NCI-H2029 (cell line): Measurements from ENCODE around the gene ANOS1.
"Not testable (repeated sequence)": the region's sequence is repeated elsewhere in the genome, so short reads cannot be mapped to it uniquely, and the experiment has no call there.

ENCODE experiments used
- DNase-seq: peaks from one replicate; lab custom pipeline; 2025; lab: John Stamatoyannopoulos, UW

The ANOS1 gene

GRCh38 chrX:8607326-8607725 is 124.6 kb downstream of the ANOS1 start:
- no peak for DNase-seq

- DNase-seq, result no peak
Measured at GRCh38 chrX:8604131-8604530, 127.8 kb downstream of the ANOS1 start.

GRCh38 chrX:8591501-8591900 is 140.4 kb downstream of the ANOS1 start:
- no peak for DNase-seq

GRCh38 chrX:8586953-8587352 is 145.0 kb downstream of the ANOS1 start:
- no peak for DNase-seq

GRCh38 chrX:8579602-8580001 is 152.3 kb downstream of the ANOS1 start:
- DNase-seq, result peak; percentile 0

DNA sequence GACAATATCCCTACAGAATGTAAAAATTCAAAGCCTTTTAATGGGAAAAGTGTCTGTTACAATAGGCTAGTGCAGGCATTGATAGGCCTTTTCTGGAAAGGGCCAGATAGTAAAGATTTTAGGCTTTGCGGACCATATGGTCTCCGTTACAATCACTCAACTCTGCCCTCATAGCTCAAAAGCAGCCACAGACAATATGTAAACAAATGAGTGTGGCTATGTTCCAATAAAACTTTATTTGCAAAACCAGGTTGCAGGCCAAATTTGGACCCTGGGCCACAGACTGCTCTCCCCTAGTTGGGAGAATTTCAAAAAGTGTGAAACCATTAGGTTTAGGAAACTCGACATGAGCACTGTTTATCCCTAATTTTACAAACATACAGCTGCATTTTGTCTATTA is 155.1 kb downstream of the ANOS1 start:
- no peak for DNase-seq

DNA sequence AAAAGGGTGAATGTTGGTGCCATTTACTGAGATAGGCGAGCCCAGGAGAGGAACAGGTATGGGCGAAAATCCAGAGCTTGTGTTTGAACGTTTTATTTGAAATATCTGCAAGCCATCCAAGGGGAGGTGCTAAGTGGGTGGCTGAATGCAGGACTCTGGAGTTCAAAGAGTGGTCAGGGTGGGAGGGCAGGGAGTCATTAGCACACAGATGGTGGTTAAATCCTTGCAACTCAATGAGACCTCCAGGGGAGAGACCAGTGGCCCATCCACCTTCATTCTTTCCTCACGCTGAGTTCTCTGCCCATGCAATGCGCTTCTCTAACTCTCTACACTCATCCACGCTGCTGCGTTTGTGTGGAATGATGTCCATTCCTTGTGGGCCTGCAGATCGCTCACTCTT is 166.2 kb downstream of the ANOS1 start:
- no peak for DNase-seq

DNA sequence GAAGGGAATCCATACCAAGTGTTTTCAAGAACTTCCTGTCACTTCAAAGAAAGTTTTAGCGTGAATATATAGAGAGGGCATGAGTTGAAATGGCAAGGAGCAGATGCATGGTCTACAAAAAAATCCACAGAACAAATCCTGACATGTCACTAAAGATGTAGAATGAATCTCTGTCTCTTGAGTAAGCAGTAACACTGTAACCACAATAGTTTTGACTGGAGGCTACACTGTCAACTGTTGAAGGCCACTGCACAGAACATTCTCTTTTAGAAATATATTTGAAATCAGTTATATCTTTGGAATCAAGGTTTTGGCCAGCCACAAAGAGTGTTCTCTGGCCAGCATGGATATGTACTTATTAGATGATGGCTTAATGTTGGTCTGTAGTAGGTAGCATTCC is 183.5 kb downstream of the ANOS1 start:
- no peak for DNase-seq

DNA sequence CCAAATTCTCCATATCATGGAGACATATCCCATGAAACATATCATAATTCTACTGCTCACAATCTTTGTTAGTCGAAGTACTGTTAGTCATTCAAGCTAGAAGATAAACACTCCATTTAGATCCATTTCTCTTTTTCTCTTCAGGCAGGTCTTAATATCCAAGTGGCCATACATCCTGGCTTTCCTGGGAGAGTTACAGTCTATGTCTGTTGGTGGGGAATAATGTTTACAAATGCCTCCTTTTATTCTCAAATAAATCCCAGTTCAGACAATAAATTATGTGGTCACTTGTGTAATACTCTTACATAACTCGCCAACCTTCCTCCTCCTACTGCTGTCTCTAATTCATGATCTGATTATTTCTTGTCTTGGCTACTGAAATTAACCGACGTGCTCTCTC is 185.2 kb downstream of the ANOS1 start:
- DNase-seq, result no peak

- no peak for DNase-seq
Measured at GRCh38 chrX:8520791-8521190, 211.1 kb downstream of the ANOS1 start.

DNA sequence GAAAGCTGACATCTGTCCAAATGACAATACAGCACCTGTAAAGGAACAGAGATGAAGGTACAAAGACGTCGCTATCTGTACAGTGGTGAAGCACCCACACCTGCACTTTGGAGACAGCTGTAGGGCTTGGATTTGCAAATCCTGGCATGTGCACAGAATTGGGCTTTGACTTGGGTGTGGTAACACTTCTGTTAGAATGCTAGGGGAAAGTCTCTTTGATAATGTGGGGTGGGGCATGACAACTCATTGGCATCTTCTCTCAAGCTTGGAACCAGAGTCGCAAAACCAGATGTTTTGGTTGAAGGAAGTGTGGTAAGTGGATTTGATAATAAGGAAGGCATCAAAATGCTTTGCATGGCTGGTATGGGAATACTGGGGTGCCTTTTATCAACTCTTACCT is 211.8 kb downstream of the ANOS1 start:
- DNase-seq, result no peak

DNA sequence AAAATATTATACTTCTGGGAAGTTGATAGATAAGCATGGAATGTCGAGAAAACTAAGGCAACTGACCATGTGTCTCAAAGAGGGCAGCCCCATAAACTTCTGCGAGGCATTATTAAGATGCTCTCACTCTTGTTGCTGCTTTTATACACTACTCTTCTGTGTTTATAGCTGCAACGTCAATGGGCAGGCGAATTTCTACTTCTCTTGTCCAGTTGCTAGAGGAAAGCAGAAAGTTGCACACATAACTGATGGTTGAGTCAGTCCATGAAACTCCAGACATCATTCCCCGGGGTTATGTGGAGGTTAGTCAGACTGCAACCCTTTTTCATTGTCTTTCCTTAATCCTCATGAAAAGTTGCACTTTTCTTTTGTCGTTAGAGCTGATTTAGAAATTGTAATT is 227.5 kb downstream of the ANOS1 start:
- DNase-seq, result no peak

GRCh38 chrX:8502101-8502500 is 229.8 kb downstream of the ANOS1 start:
- DNase-seq, result not testable (repeated sequence)

DNA sequence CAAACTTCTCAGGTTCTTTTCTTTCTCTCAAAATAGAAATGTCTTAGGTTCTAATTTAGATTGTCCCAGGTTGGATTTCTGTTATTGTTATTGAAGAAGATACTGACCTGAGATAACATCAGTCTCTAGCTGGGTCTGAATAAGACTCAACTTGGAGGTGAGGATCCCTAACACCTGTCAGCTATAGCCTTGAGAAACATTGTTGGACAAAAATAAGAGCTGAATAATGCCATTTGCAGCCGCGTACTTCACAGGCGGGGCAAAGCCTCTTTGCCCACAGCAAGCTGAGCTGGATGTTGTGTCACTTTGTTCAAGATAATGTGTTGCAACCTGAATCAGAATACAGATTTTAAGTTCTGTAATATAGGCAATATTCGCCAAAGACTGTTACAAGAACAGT is 231.7 kb downstream of the ANOS1 start:
- DNase-seq, result no peak

DNA sequence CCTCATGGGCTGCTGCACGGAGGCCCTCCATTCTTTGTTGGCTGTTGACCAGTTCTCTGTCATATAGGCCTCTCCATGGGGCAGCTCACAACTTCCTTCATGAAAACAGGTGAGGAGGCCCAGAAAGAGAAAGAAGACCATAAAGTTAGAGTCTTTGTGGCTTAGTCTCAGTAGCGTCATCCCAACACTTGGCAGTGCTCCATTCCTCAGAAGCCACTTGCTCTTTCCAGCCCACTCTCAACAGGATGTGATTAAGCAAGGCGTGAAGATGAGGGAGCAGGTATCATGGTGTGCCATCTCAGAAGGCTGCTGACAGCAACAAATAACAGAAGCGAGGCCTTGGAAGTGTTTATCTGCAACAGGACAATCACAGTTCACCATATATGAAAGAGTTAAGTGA is 236.9 kb downstream of the ANOS1 start:
- DNase-seq, result not testable (repeated sequence)

- peak; percentile 30 for DNase-seq
Measured at GRCh38 chrX:8484360-8484949, 247.5 kb downstream of the ANOS1 start.
